GM19328 (cell line): ENCODE results near the gene G6PC1.
"Not testable (repeated sequence)": the region's sequence is repeated elsewhere in the genome, so short reads cannot be mapped to it uniquely, and the experiment has no call there.

Source experiments
- ATAC-seq: cut with Tn5 transposase; IDR thresholded peaks from one replicate; pipeline ENCODE4 v1.9.1; 2021; ENCODE audit warnings: mild to moderate bottlenecking, moderate library complexity; ENCODE audit not compliant: unreplicated experiment

G6PC1 gene

GRCh38 chr17:42900460-42901331 is at the start of gene G6PC1:
Gene G6PC1 (plus strand): TSS chr17:42900799. CDS start chr17:42900877, 78 bp downstream.
- ATAC-seq = no peak

GRCh38 chr17:42850954-42851353 is 49.6 kb upstream of the G6PC1 start, which contains the start of gene AOC3:
Gene AOC3 (plus strand): TSS chr17:42851199. CDS start chr17:42851344, 145 bp downstream.
- ATAC-seq = no peak

- ATAC-seq = not testable (repeated sequence)
Measured at GRCh38 chr17:42851371-42852240, 49.0 kb upstream of the G6PC1 start.

DNA sequence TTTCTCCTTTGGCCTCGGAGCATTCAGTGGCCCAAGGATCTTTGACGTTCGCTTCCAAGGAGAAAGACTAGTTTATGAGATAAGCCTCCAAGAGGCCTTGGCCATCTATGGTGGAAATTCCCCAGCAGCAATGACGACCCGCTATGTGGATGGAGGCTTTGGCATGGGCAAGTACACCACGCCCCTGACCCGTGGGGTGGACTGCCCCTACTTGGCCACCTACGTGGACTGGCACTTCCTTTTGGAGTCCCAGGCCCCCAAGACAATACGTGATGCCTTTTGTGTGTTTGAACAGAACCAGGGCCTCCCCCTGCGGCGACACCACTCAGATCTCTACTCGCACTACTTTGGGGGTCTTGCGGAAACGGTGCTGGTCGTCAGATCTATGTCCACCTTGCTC is 48.2 kb upstream of the G6PC1 start:
- no peak for ATAC-seq

DNA sequence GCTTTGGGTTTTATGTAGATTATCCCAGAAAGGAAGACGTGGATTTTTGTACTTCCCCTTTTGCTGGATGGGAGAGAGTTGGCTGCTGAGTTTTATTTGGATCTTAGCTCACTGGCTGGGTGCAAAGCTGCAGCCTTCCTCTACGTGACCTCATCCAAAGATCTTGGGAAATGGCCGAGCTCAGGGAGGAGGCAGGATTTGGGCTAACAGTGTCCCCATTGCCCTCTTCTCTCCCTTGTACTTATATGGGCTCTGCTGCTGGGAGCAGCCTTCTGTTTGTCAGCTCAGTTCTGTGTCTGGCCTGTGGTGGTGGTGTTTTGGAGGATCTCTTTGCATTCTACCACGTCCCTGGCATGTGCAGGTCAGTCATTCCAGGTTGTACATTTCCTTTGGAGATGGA is 47.6 kb upstream of the G6PC1 start:
- no peak for ATAC-seq

DNA sequence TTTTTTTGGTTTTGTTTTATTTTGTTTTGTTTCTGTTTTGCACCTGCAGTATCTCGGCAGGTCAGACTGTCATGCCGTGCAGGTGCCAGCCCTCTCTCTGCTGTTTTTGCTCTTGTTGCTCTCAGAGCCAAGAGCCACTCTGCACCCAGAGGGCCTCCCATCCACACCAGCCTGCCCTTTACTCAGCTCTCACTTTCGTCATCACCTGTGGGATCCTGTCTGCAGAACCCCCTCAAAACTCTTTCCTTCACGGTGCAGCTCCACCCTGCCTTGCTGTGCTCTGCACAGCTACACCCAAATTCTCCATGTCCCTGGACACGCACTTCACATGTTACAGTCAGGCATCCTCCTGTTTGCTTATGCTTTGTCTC is 47.0 kb upstream of the G6PC1 start:
- ATAC-seq = no peak

DNA sequence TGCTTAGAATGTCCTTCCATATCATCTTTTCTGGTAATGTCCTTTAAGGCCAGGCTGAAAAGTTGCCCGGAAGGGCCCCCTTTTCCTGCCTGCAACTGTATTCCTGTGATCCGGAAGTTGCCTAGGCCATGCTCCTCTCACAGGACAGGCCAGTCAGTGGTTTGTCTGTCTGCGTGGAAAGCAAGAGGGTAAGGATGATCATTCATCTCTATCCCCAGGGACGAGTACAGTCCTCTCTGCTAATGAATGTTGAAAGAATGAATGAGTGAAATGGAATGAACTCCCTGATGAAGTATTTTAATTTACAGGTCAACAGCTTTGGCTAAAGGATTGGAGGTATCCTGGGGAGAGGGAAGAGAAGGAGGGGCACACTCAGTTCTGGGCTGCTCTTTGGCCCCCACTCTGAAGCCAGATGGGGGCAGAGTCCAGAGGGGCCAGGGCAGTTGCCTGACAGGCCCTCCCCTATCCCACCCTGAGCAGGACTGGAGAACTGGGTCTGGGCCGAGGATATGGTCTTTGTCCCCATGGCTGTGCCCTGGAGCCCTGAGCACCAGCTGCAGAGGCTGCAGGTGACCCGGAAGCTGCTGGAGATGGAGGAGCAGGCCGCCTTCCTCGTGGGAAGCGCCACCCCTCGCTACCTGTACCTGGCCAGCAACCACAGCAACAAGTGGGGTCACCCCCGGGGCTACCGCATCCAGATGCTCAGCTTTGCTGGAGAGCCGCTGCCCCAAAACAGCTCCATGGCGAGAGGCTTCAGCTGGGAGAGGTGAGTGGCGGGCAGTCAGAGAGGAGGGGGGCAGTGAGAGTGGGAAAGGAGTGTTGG is 46.4 kb upstream of the G6PC1 start:
- no peak for ATAC-seq

- ATAC-seq = no peak
Measured at GRCh38 chr17:42855048-42855596, 45.5 kb upstream of the G6PC1 start.

DNA sequence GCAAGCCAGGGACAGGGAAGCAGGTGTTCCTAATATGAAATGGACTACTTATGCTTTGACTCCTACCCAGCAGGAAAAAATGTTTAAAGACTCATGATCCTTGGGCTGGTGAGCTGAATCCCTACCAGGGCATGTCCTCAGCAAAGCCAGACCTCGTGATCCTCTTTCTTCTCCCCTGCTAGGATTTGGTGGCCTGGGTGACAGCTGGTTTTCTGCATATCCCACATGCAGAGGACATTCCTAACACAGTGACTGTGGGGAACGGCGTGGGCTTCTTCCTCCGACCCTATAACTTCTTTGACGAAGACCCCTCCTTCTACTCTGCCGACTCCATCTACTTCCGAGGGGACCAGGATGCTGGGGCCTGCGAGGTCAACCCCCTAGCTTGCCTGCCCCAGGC is 44.5 kb upstream of the G6PC1 start:
- not testable (repeated sequence) for ATAC-seq

- ATAC-seq = not testable (repeated sequence)
Measured at GRCh38 chr17:42856516-42856915, 44.1 kb upstream of the G6PC1 start.

DNA sequence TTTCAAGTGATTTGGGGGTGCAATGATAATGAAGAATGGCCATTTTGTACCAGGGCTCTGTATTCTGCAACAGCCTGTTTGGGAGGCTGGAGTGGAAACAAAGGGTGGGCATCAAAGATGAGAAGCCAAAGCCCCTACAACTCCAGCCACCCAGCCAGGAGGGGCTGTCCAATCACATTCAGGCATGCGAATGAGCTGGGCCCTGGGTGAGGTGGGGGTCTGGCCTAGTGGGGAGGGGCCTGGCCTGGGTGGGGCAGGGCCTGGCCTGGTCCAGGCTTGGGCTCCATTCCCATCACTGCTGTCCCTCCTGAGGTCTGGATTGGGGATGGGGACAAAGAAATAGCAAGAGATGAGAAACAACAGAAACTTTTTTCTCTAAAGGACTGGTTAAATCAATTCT is 43.2 kb upstream of the G6PC1 start:
- ATAC-seq = no peak

DNA sequence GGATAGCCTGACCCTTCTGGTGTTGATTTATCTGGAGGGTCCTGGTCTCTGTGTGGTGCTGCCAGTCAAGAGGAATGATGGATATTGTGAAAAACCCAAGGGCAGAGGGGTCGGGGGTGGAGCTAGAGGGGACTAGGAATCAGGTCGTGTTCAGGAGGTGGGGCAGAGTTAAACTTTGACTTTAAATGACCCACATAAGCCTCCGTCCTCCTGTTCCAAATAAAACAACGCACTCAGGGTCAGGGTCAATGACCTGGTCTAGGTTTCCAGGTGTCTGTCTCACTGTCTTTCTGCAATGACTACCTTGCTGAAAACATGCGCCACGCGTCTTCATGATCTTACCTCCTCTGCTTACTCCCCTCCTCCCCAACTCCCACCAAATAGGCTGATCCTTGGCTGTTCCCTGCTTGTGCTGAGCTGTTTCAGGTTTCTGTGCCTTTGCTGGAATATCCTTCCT is 34.9 kb upstream of the G6PC1 start:
- no peak for ATAC-seq

GRCh38 chr17:42866216-42866615 is 34.4 kb upstream of the G6PC1 start:
- no peak for ATAC-seq

DNA sequence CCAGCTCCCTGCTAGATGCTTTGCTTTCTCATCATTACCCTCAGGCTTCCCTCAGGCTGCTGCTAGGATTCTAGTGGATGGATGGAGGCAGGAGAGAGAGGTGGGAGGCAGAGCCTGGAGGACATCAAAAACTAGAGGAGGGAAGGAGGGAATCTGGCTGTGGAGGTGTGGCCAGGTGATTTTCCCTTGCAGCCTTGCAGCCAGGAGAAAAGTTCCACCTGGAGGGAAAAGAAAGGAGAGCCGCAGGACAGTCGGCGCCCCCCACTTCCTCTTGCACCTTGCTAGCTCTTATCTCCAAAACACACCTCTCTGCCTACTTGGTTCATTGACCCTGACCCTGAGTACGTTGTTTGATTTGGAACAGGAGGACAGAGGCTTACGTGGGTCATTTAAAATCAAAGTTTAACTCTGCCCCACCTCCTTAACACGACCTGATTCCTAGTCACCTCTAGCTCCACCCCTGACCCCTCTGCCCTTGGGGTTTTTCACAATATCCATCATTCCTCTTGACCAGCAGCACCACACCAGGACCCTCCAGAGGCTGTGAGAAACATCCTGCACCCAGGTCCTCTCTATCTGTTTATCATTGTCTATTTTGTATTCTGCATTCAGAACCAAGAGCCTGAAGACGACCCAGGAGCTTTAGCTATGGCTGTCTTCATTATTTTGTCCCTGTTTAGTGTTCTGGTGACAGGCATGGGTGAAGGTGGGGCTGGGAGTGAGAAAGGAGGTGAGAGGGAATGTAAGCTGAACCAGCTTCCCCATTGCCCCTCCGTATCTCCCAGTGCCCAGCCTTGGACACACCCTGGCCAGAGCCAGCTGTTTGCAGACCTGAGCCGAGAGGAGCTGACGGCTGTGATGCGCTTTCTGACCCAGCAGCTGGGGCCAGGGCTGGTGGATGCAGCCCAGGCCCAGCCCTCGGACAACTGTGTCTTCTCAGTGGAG is 33.7 kb upstream of the G6PC1 start:
- no peak for ATAC-seq

DNA sequence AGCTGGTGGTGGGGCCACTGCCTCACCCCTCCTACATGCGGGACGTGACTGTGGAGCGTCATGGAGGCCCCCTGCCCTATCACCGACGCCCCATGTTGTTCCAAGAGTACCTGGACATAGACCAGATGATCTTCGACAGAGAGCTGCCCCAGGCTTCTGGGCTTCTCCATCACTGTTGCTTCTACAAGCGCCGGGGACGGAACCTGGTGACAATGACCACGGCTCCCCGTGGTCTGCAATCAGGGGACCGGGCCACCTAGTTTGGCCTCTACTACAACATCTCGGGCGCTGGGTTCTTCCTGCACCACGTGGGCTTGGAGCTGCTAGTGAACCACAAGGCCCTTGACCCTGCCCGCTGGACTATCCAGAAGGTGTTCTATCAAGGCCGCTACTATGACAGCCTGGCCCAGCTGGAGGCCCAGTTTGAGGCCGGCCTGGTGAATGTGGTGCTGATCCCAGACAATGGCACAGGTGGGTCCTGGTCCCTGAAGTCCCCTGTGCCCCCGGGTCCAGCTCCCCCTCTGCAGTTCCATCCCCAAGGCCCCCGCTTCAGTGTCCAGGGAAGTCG is 32.8 kb upstream of the G6PC1 start:
- not testable (repeated sequence) for ATAC-seq

- no peak for ATAC-seq
Measured at GRCh38 chr17:42868338-42868737, 32.3 kb upstream of the G6PC1 start.

DNA sequence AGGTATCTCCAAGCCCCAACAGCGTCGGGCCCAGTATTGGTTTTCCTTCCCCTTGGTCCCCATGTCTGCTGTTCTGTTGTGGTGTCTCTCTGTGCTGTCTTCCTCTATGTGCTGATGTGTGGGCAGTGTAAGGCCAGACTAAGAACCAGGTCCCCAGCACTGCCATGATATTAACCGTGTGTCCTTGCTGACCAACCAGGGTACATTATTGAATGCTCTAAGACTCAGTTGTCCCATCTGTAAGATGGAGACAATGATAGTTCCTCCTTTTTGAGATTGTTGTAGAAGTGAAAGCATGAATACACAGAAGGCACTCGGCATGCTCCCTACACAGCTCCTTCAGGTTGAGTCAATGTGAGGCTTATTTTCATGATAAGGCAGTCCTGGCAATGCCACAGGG is 29.0 kb upstream of the G6PC1 start:
- no peak for ATAC-seq

DNA sequence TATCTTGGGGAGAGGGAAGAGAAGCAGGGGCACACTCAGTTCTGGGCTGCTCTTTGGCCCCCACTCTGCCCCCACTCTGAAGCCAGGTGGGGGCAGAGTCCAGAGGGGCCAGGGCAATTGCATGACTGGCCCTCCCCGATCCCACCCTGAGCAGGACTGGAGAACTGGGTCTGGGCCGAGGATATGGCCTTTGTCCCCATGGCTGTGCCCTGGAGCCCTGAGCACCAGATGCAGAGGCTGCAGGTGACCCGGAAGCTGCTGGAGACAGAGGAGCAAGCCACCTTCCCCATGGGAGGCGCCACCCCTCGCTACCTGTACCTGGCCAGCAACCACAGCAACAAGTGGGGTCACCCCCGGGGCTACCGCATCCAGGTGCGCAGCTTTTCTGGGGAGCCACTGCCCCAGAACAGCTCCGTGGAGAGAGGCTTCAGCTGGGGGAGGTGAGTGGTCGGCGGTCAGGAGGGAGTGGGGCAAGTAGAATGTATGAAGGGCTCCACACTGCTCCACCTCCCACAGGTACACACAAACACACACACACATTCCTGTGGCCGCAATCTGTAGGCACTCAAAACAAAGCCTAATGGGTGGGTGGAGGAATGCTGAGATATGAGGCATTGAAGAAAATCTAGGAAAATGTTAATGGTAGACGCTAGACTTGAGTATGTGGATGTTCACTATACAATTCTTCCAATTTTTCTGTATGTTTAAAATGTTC is 28.2 kb upstream of the G6PC1 start:
- no peak for ATAC-seq
